Stimulated activated CD8-positive, alpha-beta memory T cell treated with anti-CD3 and anti-CD28 coated beads, Interleukin-7, amount 100 ng/mL, for 1 hour (primary cell): ENCODE measurements around the gene GSX1.

ENCODE experiments used
- DNase-seq, 2 donors: peaks; one replicate each; pipeline ENCODE4 v3.0.0-alpha.2; 2020; ENCODE audit warnings: low read depth in 2 of 2

The GSX1 gene

DNA sequence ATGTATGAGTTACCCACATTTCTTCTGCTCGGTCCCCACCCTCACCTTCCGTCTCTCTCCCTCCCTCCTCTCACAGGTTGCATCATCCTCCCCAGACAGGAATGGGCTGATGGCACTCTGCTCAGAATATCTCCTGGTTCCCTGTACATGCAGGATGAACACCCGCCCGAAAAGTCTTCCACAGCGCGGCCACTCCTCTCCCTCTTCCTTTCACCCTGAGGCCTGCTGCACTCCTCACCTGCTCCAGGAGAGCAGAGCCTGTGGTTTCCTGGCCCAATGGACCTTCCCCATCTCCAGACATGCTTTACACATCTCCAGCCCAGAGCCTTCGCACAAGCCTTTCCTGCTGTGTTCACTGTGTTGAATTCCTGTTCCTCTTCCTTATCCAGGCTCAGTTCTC, 40.9 kb downstream of the GSX1 start:
- no peak for DNase-seq

- no peak for DNase-seq
Observed at GRCh38 chr13:27834095-27834494, 41.8 kb downstream of the GSX1 start.

- no peak for DNase-seq
Observed at GRCh38 chr13:27835799-27836198, 43.5 kb downstream of the GSX1 start.

- DNase-seq, result no peak
Observed at GRCh38 chr13:27839809-27840467, 47.7 kb downstream of the GSX1 start.

DNA sequence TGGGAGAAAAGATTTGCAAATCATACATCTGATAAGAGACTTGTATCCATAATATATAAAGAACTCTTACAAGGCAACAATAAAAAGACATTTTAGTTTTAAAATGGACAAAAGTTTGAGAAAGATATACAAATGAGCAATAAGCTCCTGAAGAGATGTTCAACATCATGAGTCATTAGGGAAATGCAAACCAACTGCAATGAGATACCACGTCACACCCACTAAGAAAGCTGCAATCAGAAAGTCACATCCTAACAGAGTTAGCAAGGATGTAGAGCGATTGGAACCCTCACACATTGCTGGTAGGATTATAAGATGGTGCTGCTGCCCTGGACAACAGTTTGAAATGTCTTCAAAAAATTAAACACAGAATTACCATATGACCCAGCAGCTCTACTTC, 50.3 kb downstream of the GSX1 start:
- DNase-seq, result no peak
